GM12874 (cell line): ENCODE measurements around the gene SYT6.

Experiments used
- TF ChIP-seq, protein P1 (sequence below): IDR thresholded peaks from 2 replicates; pipeline ENCODE4 v1.5.1; 2011; ENCODE audit warnings: low read depth, mild to moderate bottlenecking, control low read depth, low read length, moderate library complexity; ENCODE audit not compliant: insufficient read depth

The SYT6 gene

GRCh38 chr1:114139540-114139939, 14.1 kb downstream of the SYT6 start:
- TF ChIP-seq, protein P1, sequence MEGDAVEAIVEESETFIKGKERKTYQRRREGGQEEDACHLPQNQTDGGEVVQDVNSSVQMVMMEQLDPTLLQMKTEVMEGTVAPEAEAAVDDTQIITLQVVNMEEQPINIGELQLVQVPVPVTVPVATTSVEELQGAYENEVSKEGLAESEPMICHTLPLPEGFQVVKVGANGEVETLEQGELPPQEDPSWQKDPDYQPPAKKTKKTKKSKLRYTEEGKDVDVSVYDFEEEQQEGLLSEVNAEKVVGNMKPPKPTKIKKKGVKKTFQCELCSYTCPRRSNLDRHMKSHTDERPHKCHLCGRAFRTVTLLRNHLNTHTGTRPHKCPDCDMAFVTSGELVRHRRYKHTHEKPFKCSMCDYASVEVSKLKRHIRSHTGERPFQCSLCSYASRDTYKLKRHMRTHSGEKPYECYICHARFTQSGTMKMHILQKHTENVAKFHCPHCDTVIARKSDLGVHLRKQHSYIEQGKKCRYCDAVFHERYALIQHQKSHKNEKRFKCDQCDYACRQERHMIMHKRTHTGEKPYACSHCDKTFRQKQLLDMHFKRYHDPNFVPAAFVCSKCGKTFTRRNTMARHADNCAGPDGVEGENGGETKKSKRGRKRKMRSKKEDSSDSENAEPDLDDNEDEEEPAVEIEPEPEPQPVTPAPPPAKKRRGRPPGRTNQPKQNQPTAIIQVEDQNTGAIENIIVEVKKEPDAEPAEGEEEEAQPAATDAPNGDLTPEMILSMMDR: no peak

- TF ChIP-seq, protein P1: no peak
Observed at GRCh38 chr1:114137497-114137896, 16.2 kb downstream of the SYT6 start.

DNA sequence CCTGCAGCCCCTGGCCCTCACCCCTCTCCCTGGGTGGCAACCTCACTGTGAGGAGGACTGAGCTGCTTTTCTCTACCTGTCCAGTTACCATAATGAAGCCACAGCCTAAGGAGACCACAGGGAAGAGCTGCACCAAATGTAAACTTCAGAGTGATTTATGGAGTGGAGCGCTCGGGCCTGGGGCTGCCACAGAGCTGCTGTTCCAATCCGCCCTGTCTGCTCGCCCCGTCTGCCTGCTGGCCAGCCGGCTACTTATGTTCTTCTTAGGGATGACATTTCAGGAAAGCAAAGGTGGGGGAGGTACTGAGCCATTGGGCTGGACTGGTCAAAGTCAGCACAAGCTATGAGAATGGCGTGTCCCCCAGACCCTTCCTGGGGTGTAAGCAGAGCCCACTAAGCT, 17.9 kb downstream of the SYT6 start:
- TF ChIP-seq, protein P1: no peak

DNA sequence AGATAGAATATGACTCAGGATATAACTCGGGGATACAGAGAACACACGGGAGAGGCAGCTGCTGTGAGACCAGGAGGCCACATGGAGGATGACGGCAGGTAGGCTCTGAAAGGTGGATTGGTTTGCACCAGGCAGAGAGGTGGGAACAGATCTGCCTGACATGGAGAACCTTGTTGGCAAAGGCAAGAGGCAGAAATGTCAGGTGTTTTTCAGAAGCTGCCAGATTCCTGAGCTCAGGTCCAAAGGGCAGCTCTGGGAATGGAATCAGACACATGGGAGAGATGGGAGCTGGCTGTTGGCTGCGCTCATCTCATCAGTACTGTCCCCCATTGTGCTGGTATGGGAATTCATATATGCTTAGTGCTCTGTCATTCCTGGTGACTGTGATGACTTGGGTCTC, 19.2 kb downstream of the SYT6 start:
- TF ChIP-seq, protein P1: no peak

- TF ChIP-seq, protein P1: no peak
Observed at GRCh38 chr1:114133129-114133528, 20.5 kb downstream of the SYT6 start.

- TF ChIP-seq, protein P1: no peak
Observed at GRCh38 chr1:114131526-114132220, 22.0 kb downstream of the SYT6 start.

DNA sequence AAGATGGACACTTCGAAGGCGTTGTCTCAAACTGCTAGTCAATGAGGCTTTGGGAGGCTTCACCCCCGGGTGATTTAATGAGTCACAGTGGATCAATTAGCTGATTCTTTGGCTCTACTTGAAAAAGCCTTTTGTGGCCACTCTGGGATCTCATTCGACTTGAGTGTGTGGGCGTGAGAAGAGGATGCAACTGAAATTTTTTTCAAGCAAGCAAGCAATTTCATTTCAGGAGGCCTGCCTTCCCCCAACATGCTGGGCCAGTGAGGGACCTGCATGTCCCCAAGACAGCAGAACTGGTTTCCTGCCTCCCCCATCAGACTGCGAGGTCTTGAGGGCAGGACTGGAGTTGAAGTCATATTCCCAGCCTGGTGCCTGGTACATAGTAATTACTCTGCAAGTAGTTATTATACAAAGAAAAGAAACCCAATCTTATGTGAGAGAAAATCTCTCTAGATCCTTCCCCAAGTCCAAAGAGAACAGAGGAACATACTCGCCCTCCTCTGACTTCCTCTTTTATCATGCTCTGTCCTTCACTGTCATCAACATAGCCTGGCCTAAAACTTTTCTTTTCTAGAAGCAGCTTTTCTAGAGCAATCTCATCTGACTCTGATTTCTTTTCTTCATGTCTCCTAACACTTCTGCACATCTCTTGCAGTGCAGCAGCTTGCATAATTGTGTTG, 22.7 kb downstream of the SYT6 start:
- TF ChIP-seq, protein P1: no peak
